Neuronal stem cell (in vitro differentiated cells): ENCODE results near the gene RAP1GAP2.

Experiments used
- DNase-seq: peaks from one replicate; pipeline ENCODE4 v3.0.0-alpha.2; 2013; ENCODE audit warnings: low spot score
- H2AFZ ChIP-seq: one replicate; pipeline ENCODE4 v1.6.1; 2013; ENCODE audit warnings: mild to moderate bottlenecking, low read length, inconsistent platforms
- H2AK5ac ChIP-seq: 2 replicates; pipeline ENCODE4 v1.6.1; 2013; ENCODE audit warnings: low read depth, mild to moderate bottlenecking, inconsistent platforms, low read length, moderate library complexity, mixed read lengths
- H2BK120ac ChIP-seq: 2 replicates; pipeline ENCODE4 v1.6.1; 2013; ENCODE audit warnings: low read depth, mild to moderate bottlenecking, inconsistent platforms, low read length, moderate library complexity, mixed read lengths
- H2BK12ac ChIP-seq: one replicate; pipeline ENCODE4 v1.6.1; 2013; ENCODE audit warnings: low read length, inconsistent platforms
- H2BK15ac ChIP-seq: 2 replicates; pipeline ENCODE4 v1.6.1; 2013; ENCODE audit warnings: mild to moderate bottlenecking, low read length, inconsistent platforms, mixed read lengths
- H2BK5ac ChIP-seq: one replicate; pipeline ENCODE4 v1.6.1; 2013; ENCODE audit warnings: inconsistent platforms, mild to moderate bottlenecking, low read length, moderate library complexity
- H3K14ac ChIP-seq: one replicate; pipeline ENCODE4 v1.6.1; 2013; ENCODE audit warnings: low read length, inconsistent platforms
- H3K18ac ChIP-seq: 2 replicates; pipeline ENCODE4 v1.6.1; 2013; ENCODE audit warnings: low read length, inconsistent platforms
- H3K23ac ChIP-seq: 2 replicates; pipeline ENCODE4 v1.6.1; 2013; ENCODE audit warnings: low read depth, mild to moderate bottlenecking, mixed read lengths, low read length, inconsistent platforms; ENCODE audit not compliant: poor library complexity
- H3K27ac ChIP-seq: replicated peaks from 3 replicates; pipeline ENCODE4 v1.5.1; 2013; ENCODE audit warnings: low read length, inconsistent platforms
- H3K27me3 ChIP-seq, 3 experiments: 2 replicates each; pipeline ENCODE4 v1.6.1; 2013; ENCODE audit warnings: low read length in 3 of 3, mild to moderate bottlenecking in 2 of 3, inconsistent platforms in 1 of 3, low read depth in 1 of 3, mixed read lengths in 1 of 3, moderate library complexity in 1 of 3; ENCODE audit not compliant: control insufficient read depth in 3 of 3, insufficient read depth in 3 of 3
- H3K36me3 ChIP-seq, 2 donors: replicated peaks in 1 of 2; 2 replicates each; pipeline ENCODE4 v1.6.1; 2013; ENCODE audit warnings: low read length in 2 of 2; ENCODE audit not compliant: control insufficient read depth in 2 of 2, insufficient read depth in 2 of 2
- H3K4ac ChIP-seq: 2 replicates; pipeline ENCODE4 v1.6.1; 2013; ENCODE audit warnings: inconsistent platforms, mild to moderate bottlenecking, low read length, moderate library complexity
- H3K4me1 ChIP-seq, 2 donors: 1 replicate in 1 of 2; 2 replicates in 1 of 2; pipeline ENCODE4 v1.6.1; 2013; ENCODE audit warnings: low read length in 2 of 2, low read depth in 1 of 2; ENCODE audit not compliant: control insufficient read depth in 2 of 2, insufficient read depth in 1 of 2
- H3K4me2 ChIP-seq: one replicate; pipeline ENCODE4 v1.6.1; 2013; ENCODE audit warnings: mild to moderate bottlenecking, low read length, inconsistent platforms; ENCODE audit not compliant: insufficient read depth, poor library complexity, severe bottlenecking
- H3K4me3 ChIP-seq, 2 donors: 2 replicates each; pipeline ENCODE4 v1.5.1; 2013; ENCODE audit warnings: low read length in 2 of 2, mild to moderate bottlenecking in 2 of 2, inconsistent platforms in 1 of 2, moderate library complexity in 1 of 2
- H3K79me1 ChIP-seq: one replicate; pipeline ENCODE4 v1.6.1; 2013; ENCODE audit warnings: low read depth, mild to moderate bottlenecking, inconsistent platforms, low read length, moderate library complexity
- H3K9ac ChIP-seq: one replicate; pipeline ENCODE4 v1.6.1; 2013; ENCODE audit warnings: mild to moderate bottlenecking, low read depth, low read length, inconsistent platforms; ENCODE audit not compliant: poor library complexity
- H3K9me3 ChIP-seq, 2 donors: replicated peaks in 1 of 2; 2 replicates each; pipeline versions ENCODE3 to v1.6.1; 2013; ENCODE audit warnings: low read length in 2 of 2, mild to moderate bottlenecking in 2 of 2, inconsistent platforms in 1 of 2, low read depth in 1 of 2, mixed read lengths in 1 of 2, moderate library complexity in 1 of 2; ENCODE audit not compliant: control insufficient read depth in 2 of 2, insufficient read depth in 1 of 2
- H4K8ac ChIP-seq: one replicate; pipeline ENCODE4 v1.6.1; 2013; ENCODE audit warnings: low read depth, mild to moderate bottlenecking, inconsistent platforms, low read length, moderate library complexity
- H4K91ac ChIP-seq: one replicate; pipeline ENCODE4 v1.6.1; 2013; ENCODE audit warnings: low read length, low read depth, mild to moderate bottlenecking, inconsistent platforms; ENCODE audit not compliant: poor library complexity
- WGBS, 2 donors: extraction: QIAGEN DNeasy Blood & Tissue Kit; methylation state at CpG; one replicate each; pipeline ENCODE4 v1.1.7; 2013; ENCODE audit warnings: missing lambda C conversion rate in 2 of 2, mixed read lengths in 1 of 2; ENCODE audit not compliant: insufficient read length in 2 of 2, insufficient replicate concordance in 1 of 2; ENCODE audit errors: extremely low coverage in 2 of 2; 5-methylcytosine and 5-hydroxymethylcytosine counted together

RAP1GAP2 gene

GRCh38 chr17:3043737-3044365 is 247.6 kb downstream of the RAP1GAP2 start:
- Histone ChIP-seq H2AFZ (no peak overlapping the region), H3K9ac (no peak overlapping the region), H4K8ac (no peak overlapping the region), H3K23ac (peak overlapping the region; percentile 52), H3K4me3 (peak overlapping the region in 1 of 2 donors; percentile 18), H3K36me3 (no peaks in the 10 kb centered on the region), H2BK5ac (no peak overlapping the region), H3K18ac (no peak overlapping the region), H3K14ac (no peak overlapping the region), H3K79me1 (no peaks in the 10 kb centered on the region), H3K4me1 (peaks cover 0 to 1% of the 10 kb centered on the region in 2 donors), H3K27ac (no peak overlapping the region), H2BK12ac (no peak overlapping the region), H2AK5ac (peak overlapping the region; percentile 20), H2BK15ac (no peak overlapping the region), H3K4me2 (no peak overlapping the region), H3K9me3 (peaks cover 0 to 12% of the 10 kb centered on the region in 2 donors), H4K91ac (no peak overlapping the region), H3K27me3 (no peaks in the 10 kb centered on the region), H2BK120ac (no peak overlapping the region), H3K4ac (no peak overlapping the region)
- no peak for DNase-seq
- WGBS, 2 donors: no CpG with 5 or more reads among the region's 11 CpGs

- Histone ChIP-seq H3K14ac (no peak overlapping the region), H2BK5ac (no peak overlapping the region), H2AK5ac (no peak overlapping the region), H2BK12ac (no peak overlapping the region), H3K79me1 (no peaks in the 10 kb centered on the region), H3K4me1 (peaks cover 0 to 3% of the 10 kb centered on the region in 2 donors), H3K9ac (no peak overlapping the region), H3K23ac (no peak overlapping the region), H4K8ac (no peak overlapping the region), H2BK120ac (no peak overlapping the region), H2AFZ (no peak overlapping the region), H4K91ac (no peak overlapping the region), H3K27me3 (no peaks in the 10 kb centered on the region), H3K36me3 (no peaks in the 10 kb centered on the region), H2BK15ac (no peak overlapping the region), H3K27ac (no peak overlapping the region), H3K4me2 (no peak overlapping the region), H3K9me3 (peaks cover 0 to 12% of the 10 kb centered on the region in 2 donors), H3K18ac (no peak overlapping the region), H3K4me3 (no peak overlapping the region), H3K4ac (no peak overlapping the region)
- no CpG with 5 or more reads among the region's 3 CpGs for WGBS, 2 donors
- no peak for DNase-seq
These were observed 250.5 kb downstream of the RAP1GAP2 start for GRCh38 chr17:3046753-3047152.

GRCh38 chr17:3048727-3049471 is 252.7 kb downstream of the RAP1GAP2 start:
- Histone ChIP-seq H2AFZ (peak overlapping the region; percentile 99), H3K36me3 (no peaks in the 10 kb centered on the region), H3K79me1 (no peaks in the 10 kb centered on the region), H2BK120ac (no peak overlapping the region), H2AK5ac (peak overlapping the region; percentile 96), H2BK12ac (no peak overlapping the region), H3K23ac (peak overlapping the region; percentile 80), H2BK5ac (no peak overlapping the region), H3K4me3 (peak overlapping the region; percentile 82 to 86), H3K4me1 (peaks cover 0 to 3% of the 10 kb centered on the region in 2 donors), H3K9me3 (peaks cover 0 to 7% of the 10 kb centered on the region in 2 donors), H2BK15ac (peak overlapping the region; percentile 94), H3K27ac (peak overlapping the region; percentile 74), H3K18ac (peak overlapping the region; percentile 98), H3K4me2 (peak overlapping the region; percentile 97), H4K91ac (no peak overlapping the region), H3K4ac (no peak overlapping the region), H3K14ac (no peak overlapping the region), H4K8ac (peak overlapping the region; percentile 82), H3K9ac (peak overlapping the region; percentile 64), H3K27me3 (no peaks in the 10 kb centered on the region)
- peak; percentile 94 for DNase-seq
- no CpG with 5 or more reads among the region's 50 CpGs for WGBS, 2 donors

- DNase-seq: no peak
- peak overlapping the region in 1 of 2 donors; percentile 86 for H3K4me3 ChIP-seq
- H2BK15ac ChIP-seq: no peak overlapping the region
These were observed 253.6 kb downstream of the RAP1GAP2 start for GRCh38 chr17:3049705-3050295.

More at GRCh38 chr17:3049705-3050295, 253.6 kb downstream of the RAP1GAP2 start:
- Histone ChIP-seq H3K4me1 (peaks cover 0 to 3% of the 10 kb centered on the region in 2 donors), H3K9me3 (no peaks in the 10 kb centered on the region), H3K36me3 (no peaks in the 10 kb centered on the region), H2BK5ac (no peak overlapping the region), H3K27ac (no peak overlapping the region), H4K8ac (no peak overlapping the region), H2AFZ (peak overlapping the region; percentile 99), H3K23ac (no peak overlapping the region), H3K79me1 (no peaks in the 10 kb centered on the region), H2BK12ac (no peak overlapping the region), H3K18ac (no peak overlapping the region), H3K14ac (no peak overlapping the region), H3K4ac (no peak overlapping the region), H3K9ac (no peak overlapping the region), H4K91ac (no peak overlapping the region), H3K27me3 (no peaks in the 10 kb centered on the region), H3K4me2 (no peak overlapping the region), H2AK5ac (no peak overlapping the region), H2BK120ac (no peak overlapping the region)
- no CpG with 5 or more reads among the region's 8 CpGs for WGBS, 2 donors
